Measurements from ENCODE around the gene CBARP. TPM values are rescaled to one million over a fixed set of nuclear protein-coding genes. Genes with fewer than 3 reads are reported as not detected.

CBARP gene
- total and polyA plus RNA-seq, 2 of the 13 experiments (the other 11 are each of a cell fraction or from before 2014, with no cell fraction given) = 1.2 to 1.4 TPM

GRCh38 chr19:1251330-1252220, 13.8 kb upstream of the CBARP start (continued):
- no peak for TF ChIP-seq ZMAT5 (CRISPR knock-in tag; IDR thresholded peaks at IDR 0.05; ENCODE audit: borderline replicate concordance, low read depth)
- TF ChIP-seq ZFP62 (CRISPR knock-in tag; IDR thresholded peaks at IDR 0.05) = no peak
- no peak for TF ChIP-seq DMAP1 (CRISPR knock-in tag; IDR thresholded peaks at IDR 0.05)
- TF ChIP-seq ZBTB38 (CRISPR knock-in tag; IDR thresholded peaks at IDR 0.05) = peak; percentile 42; the same call in 1 of the 2 replicates
- peak; percentile 56; the same call in 1 of the 2 replicates for TF ChIP-seq PRDM15 (CRISPR knock-in tag; IDR thresholded peaks at IDR 0.05)
- no peak for TF ChIP-seq ZNF737 (CRISPR knock-in tag; IDR thresholded peaks at IDR 0.05; ENCODE audit: borderline replicate concordance)
- TF ChIP-seq PATZ1 (CRISPR knock-in tag; IDR thresholded peaks at IDR 0.05) = peak; percentile 85
- no peak for TF ChIP-seq TIGD3 (CRISPR knock-in tag; IDR thresholded peaks at IDR 0.05; ENCODE audit: borderline replicate concordance)
- TF ChIP-seq TSC22D2 (CRISPR knock-in tag; IDR thresholded peaks at IDR 0.05; ENCODE audit: borderline replicate concordance) = no peak
- no peak for TF ChIP-seq MAFF (IDR thresholded peaks at IDR 0.05; ENCODE audit: low read depth, low read length)
- peak; percentile 28 for TF ChIP-seq ZEB1 (IDR thresholded peaks at IDR 0.05; ENCODE audit: insufficient replicate concordance, low read depth)
- TF ChIP-seq TBX2 (CRISPR knock-in tag; IDR thresholded peaks at IDR 0.05; ENCODE audit: borderline replicate concordance) = peak; percentile 7; the same call in 1 of the 2 replicates
- TF ChIP-seq NCOA1 (CRISPR knock-in tag; IDR thresholded peaks at IDR 0.05) = 0 out of 2 replicates have a peak, but pooled peaks have one; percentile 34
- TF ChIP-seq HNRNPL (IDR thresholded peaks at IDR 0.05; ENCODE audit: low read depth, low read length) = peak; percentile 86
- 0 out of 2 replicates have a peak, but pooled peaks have one; percentile 55 for TF ChIP-seq ZNF333 (CRISPR knock-in tag; IDR thresholded peaks at IDR 0.05; ENCODE audit: borderline replicate concordance)
- TF ChIP-seq ZNF251 (CRISPR knock-in tag; IDR thresholded peaks at IDR 0.05) = no peak
- no peak for TF ChIP-seq LBX2 (CRISPR knock-in tag; IDR thresholded peaks at IDR 0.05; ENCODE audit: borderline replicate concordance)
- TF ChIP-seq AHR (CRISPR knock-in tag; IDR thresholded peaks at IDR 0.05) = 0 out of 2 replicates have a peak, but pooled peaks have one; percentile 22
- TF ChIP-seq GPN1 (CRISPR knock-in tag; IDR thresholded peaks at IDR 0.05; ENCODE audit: borderline replicate concordance) = no peak
- peak; percentile 42; the same call in 1 of the 2 replicates for TF ChIP-seq TARDBP (CRISPR knock-in tag; IDR thresholded peaks at IDR 0.05)
